ENCODE measurements around the gene YAE1.

- TF ChIP-seq, protein P1, sequence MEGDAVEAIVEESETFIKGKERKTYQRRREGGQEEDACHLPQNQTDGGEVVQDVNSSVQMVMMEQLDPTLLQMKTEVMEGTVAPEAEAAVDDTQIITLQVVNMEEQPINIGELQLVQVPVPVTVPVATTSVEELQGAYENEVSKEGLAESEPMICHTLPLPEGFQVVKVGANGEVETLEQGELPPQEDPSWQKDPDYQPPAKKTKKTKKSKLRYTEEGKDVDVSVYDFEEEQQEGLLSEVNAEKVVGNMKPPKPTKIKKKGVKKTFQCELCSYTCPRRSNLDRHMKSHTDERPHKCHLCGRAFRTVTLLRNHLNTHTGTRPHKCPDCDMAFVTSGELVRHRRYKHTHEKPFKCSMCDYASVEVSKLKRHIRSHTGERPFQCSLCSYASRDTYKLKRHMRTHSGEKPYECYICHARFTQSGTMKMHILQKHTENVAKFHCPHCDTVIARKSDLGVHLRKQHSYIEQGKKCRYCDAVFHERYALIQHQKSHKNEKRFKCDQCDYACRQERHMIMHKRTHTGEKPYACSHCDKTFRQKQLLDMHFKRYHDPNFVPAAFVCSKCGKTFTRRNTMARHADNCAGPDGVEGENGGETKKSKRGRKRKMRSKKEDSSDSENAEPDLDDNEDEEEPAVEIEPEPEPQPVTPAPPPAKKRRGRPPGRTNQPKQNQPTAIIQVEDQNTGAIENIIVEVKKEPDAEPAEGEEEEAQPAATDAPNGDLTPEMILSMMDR (conservative IDR thresholded peaks at IDR 0.05 in 1 of 2, IDR thresholded peaks at IDR 0.05 in 1 of 2; ENCODE audit: low read depth in 1 of 2, low read length in 2 of 2): no peak
- no peak for TF ChIP-seq EZH2 (IDR thresholded peaks at IDR 0.05; ENCODE audit: low read length, missing control alignments)
Measured at GRCh38 chr7:39608278-39608677, 42.1 kb downstream of the YAE1 start.

Measured in fibroblast of lung (primary cell).